Sigmoid colon (tissue), 7 donors: ENCODE data around the gene SOX13. TPM values are rescaled to one million over a fixed set of nuclear protein-coding genes. Genes with fewer than 3 reads are reported as not detected.

ENCODE experiments used
- DNase-seq: peaks from one replicate; pipeline ENCODE4 v3.0.0-alpha.2; 2019
- H3K27ac ChIP-seq, 4 donors: fragments of 200-600 bp; sonication (generic); one replicate each; pipeline ENCODE4 v1.5.1; 2016 to 2019; ENCODE audit warnings: mild to moderate bottlenecking in 1 of 4
- H3K27me3 ChIP-seq, 3 donors: fragments of 200-600 bp; sonication (generic); one replicate each; pipeline ENCODE4 v1.5.1; 2019; ENCODE audit warnings: mild to moderate bottlenecking in 1 of 3
- H3K36me3 ChIP-seq, 4 donors: fragments of 200-600 bp; sonication (generic); one replicate each; pipeline ENCODE4 v1.5.1; 2016 to 2019
- H3K4me1 ChIP-seq, 4 donors: fragments of 200-600 bp; sonication (generic); one replicate each; pipeline ENCODE4 v1.5.1; 2017 to 2019
- H3K4me3 ChIP-seq, 4 donors: fragments of 200-600 bp; sonication (generic); one replicate each; pipeline ENCODE4 v1.5.1; 2017 to 2019; ENCODE audit warnings: mild to moderate bottlenecking in 2 of 4, moderate library complexity in 1 of 4
- H3K9me3 ChIP-seq, 4 donors: fragments of 200-600 bp in 3 of 4; sonication (generic) in 3 of 4; one replicate each; pipeline versions ENCODE4 v1.5.1 to v1.6.1; 2013 to 2019
- EP300 ChIP-seq, 4 donors: sonication (generic); formaldehyde crosslinking; IDR thresholded peaks; one replicate each; pipeline ENCODE4 v1.6.1; 2017; ENCODE audit warnings: antibody characterized with exemption in 4 of 4
- POLR2A ChIP-seq, 2 donors: fragments of 450-650 bp; IDR thresholded peaks; one replicate each; pipeline ENCODE4 v1.6.1; 2016; ENCODE audit warnings: antibody characterized with exemption in 2 of 2, mild to moderate bottlenecking in 2 of 2, moderate library complexity in 2 of 2
- POLR2AphosphoS5 ChIP-seq, 4 donors: sonication (generic); formaldehyde crosslinking; IDR thresholded peaks; one replicate each; pipeline ENCODE4 v1.6.1; 2017; ENCODE audit warnings: antibody characterized with exemption in 4 of 4
- WGBS, 2 donors: extraction: QIAGEN DNeasy Blood & Tissue Kit; methylation state at CpG; one replicate each; pipeline ENCODE4 v1.1.7; 2013; 5-methylcytosine and 5-hydroxymethylcytosine counted together
- intact Hi-C: fragments of 100-400 bp; cut with DNase I; formaldehyde crosslinking; loops from one replicate; pipeline ENCODE4 v1.15.1; 2023
- polyA plus RNA-seq, 3 donors: library from polyadenylated mRNA; stranded (reverse); fragments of 200-250 nt; gene quantifications; one replicate each; pipeline ENCODE4 v1.2.3, GENCODE V29; 2013
- total RNA-seq, 4 donors: library from RNA; depleted of rRNA; stranded (reverse); fragments of >200 nt; gene quantifications; one replicate each; pipeline ENCODE4 v1.1.0, GENCODE V29; 2016
- TF ChIP-seq, protein P1 (sequence below), 4 experiments: fragments of 450-650 bp in 3 of 4; fragments of 200-600 bp in 1 of 4; IDR thresholded peaks; one replicate each; pipeline ENCODE4 v1.5.1; 2016 to 2019; ENCODE audit warnings: antibody characterized with exemption in 4 of 4, mild to moderate bottlenecking in 3 of 4, moderate library complexity in 2 of 4
- donor health status: healthy with polysubstance abuse.
- donor health status: Bipolar disorder and iron deficiency.
- donor health status: healthy.

The SOX13 gene
- total and polyA plus RNA-seq, 7 donors = 9.6 to 58.4 (median 28.5) TPM

GRCh38 chr1:204051718-204052117 lies 21.2 kb upstream of the SOX13 start:
- no peaks in the 10 kb centered on the region for H3K36me3 ChIP-seq
- no peaks in the 10 kb centered on the region for H3K9me3 ChIP-seq
- DNase-seq = no peak
- H3K27ac ChIP-seq = no peak overlapping the region
- H3K4me1 ChIP-seq = no peaks in the 10 kb centered on the region
- H3K4me3 ChIP-seq = no peak overlapping the region
- no peak for TF ChIP-seq EP300 (IDR thresholded peaks at IDR 0.05)
- TF ChIP-seq POLR2AphosphoS5 (IDR thresholded peaks at IDR 0.05) = no peak
- TF ChIP-seq, protein P1, sequence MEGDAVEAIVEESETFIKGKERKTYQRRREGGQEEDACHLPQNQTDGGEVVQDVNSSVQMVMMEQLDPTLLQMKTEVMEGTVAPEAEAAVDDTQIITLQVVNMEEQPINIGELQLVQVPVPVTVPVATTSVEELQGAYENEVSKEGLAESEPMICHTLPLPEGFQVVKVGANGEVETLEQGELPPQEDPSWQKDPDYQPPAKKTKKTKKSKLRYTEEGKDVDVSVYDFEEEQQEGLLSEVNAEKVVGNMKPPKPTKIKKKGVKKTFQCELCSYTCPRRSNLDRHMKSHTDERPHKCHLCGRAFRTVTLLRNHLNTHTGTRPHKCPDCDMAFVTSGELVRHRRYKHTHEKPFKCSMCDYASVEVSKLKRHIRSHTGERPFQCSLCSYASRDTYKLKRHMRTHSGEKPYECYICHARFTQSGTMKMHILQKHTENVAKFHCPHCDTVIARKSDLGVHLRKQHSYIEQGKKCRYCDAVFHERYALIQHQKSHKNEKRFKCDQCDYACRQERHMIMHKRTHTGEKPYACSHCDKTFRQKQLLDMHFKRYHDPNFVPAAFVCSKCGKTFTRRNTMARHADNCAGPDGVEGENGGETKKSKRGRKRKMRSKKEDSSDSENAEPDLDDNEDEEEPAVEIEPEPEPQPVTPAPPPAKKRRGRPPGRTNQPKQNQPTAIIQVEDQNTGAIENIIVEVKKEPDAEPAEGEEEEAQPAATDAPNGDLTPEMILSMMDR (IDR thresholded peaks at IDR 0.05) = no peak
- TF ChIP-seq POLR2A (IDR thresholded peaks at IDR 0.05) = no peak
- intact Hi-C loops = no loop called here
- H3K27me3 ChIP-seq = no peaks in the 10 kb centered on the region

GRCh38 chr1:204053893-204054292 lies 19.0 kb upstream of the SOX13 start:
- no peaks in the 10 kb centered on the region for H3K9me3 ChIP-seq
- H3K27me3 ChIP-seq = no peaks in the 10 kb centered on the region
- intact Hi-C loops = no loop called here
- 86 to 91% methylated on average over 2 of the region's 2 CpGs for WGBS, 2 donors
- no peaks in the 10 kb centered on the region for H3K36me3 ChIP-seq
- H3K27ac ChIP-seq = no peak overlapping the region
- TF ChIP-seq EP300 (IDR thresholded peaks at IDR 0.05) = no peak
- TF ChIP-seq, protein P1 (IDR thresholded peaks at IDR 0.05) = no peak
- TF ChIP-seq POLR2AphosphoS5 (IDR thresholded peaks at IDR 0.05) = no peak
- DNase-seq = no peak
- H3K4me3 ChIP-seq = no peak overlapping the region
- H3K4me1 ChIP-seq = no peaks in the 10 kb centered on the region

- 92 to 96% methylated on average over 7 of the region's 7 CpGs for WGBS, 2 donors
- H3K27ac ChIP-seq = no peak overlapping the region
- no peak for DNase-seq
- H3K36me3 ChIP-seq = no peaks in the 10 kb centered on the region
- H3K4me1 ChIP-seq = peaks cover 0 to 3% (median 0%) of the 10 kb centered on the region in 4 donors
- no peak overlapping the region for H3K4me3 ChIP-seq
- no peaks in the 10 kb centered on the region for H3K27me3 ChIP-seq
- intact Hi-C loops = loop anchor here (10.0 kb wide), 1 partner anchor 155 kb away; no protein-coding TSS in a partner anchor
- TF ChIP-seq, protein P1 (IDR thresholded peaks at IDR 0.05) = no peak
- TF ChIP-seq POLR2A (IDR thresholded peaks at IDR 0.05) (no peak), EP300 (IDR thresholded peaks at IDR 0.05) (no peak), POLR2AphosphoS5 (IDR thresholded peaks at IDR 0.05) (no peak)
- no peaks in the 10 kb centered on the region for H3K9me3 ChIP-seq
Measured at GRCh38 chr1:204059970-204060369, 12.9 kb upstream of the SOX13 start.

DNA sequence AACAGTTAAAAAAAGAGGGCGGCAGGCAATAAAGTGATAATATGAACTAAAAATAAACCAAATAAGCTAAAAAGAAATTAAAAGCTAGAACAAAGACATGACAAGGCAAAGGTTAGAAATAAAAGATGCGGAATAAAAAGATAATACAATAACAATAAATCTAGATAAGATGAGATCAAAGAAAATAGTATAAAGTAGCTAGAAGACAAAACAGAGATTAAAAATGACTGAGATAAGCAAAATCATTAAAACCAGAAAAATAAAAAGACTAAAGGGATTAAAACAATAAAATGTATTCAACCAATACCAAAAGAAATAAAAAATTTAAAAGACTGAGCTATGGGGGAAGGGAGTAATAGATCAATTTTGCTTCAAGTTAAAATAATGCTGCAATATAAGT lies 10.8 kb upstream of the SOX13 start:
- Histone ChIP-seq H3K27ac (no peak overlapping the region), H3K27me3 (no peaks in the 10 kb centered on the region), H3K9me3 (no peaks in the 10 kb centered on the region), H3K4me1 (peaks cover 0 to 12% (median 2%) of the 10 kb centered on the region in 4 donors), H3K36me3 (no peaks in the 10 kb centered on the region), H3K4me3 (no peak overlapping the region)
- 34 to 87% methylated on average over 2 of the region's 2 CpGs for WGBS, 2 donors
- TF ChIP-seq POLR2A (IDR thresholded peaks at IDR 0.05) (no peak), EP300 (IDR thresholded peaks at IDR 0.05) (no peak), POLR2AphosphoS5 (IDR thresholded peaks at IDR 0.05) (no peak)
- TF ChIP-seq, protein P1 (IDR thresholded peaks at IDR 0.05) = no peak
- intact Hi-C loops = loop anchor here (10.0 kb wide), 1 partner anchor 157 kb away; no protein-coding TSS in a partner anchor
- DNase-seq = no peak
